ENCODE results near the gene MYOZ1.
A peak's percentile ranks its signal among the peaks of the same experiment; 100 is the strongest.
"Not testable (repeated sequence)": the region's sequence is repeated elsewhere in the genome, so short reads cannot be mapped to it uniquely, and the experiment has no call there.

Gene MYOZ1, protein sequence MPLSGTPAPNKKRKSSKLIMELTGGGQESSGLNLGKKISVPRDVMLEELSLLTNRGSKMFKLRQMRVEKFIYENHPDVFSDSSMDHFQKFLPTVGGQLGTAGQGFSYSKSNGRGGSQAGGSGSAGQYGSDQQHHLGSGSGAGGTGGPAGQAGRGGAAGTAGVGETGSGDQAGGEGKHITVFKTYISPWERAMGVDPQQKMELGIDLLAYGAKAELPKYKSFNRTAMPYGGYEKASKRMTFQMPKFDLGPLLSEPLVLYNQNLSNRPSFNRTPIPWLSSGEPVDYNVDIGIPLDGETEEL

DNA sequence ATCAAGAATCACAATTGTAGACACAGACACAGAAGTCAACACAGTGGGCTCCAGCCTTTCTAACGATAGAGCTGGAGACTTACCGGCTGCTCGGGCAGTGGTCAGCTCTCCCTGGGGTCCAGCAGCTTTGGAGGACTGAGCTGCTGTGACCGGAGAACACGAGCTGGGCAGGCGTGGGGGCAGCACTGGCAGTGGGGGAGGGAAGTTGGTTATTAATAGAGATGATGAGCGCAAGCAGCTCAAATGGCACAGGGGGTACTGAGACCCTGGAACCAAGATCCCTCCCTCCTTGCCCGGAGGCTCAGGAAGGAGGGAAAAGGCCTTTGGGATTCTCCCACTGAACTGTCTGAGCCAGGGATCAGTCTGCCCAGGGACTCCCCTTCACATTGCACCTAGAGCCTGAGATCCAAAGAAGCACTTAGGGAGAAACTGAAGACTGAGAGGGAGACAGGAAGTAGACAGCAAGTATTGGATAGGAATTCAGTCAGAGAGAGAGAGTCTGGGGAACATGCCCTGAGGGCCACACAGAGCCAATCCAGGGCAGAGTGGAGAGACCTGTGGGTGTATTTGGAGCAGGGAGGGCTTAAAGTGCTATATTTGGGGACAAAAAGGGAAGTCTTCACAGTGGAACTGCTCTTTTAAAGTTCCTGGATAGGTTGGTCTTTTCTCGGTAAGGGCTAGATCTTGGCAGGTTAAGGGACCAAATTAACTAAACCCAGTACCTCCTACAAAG lies at the start of gene MYOZ1:
MYOZ1 (minus strand) TSS at position 147 of the 733 bp plus-strand sequence. CDS start 1,457 bp downstream, outside the sequence.
- no peak for DNase-seq

DNA sequence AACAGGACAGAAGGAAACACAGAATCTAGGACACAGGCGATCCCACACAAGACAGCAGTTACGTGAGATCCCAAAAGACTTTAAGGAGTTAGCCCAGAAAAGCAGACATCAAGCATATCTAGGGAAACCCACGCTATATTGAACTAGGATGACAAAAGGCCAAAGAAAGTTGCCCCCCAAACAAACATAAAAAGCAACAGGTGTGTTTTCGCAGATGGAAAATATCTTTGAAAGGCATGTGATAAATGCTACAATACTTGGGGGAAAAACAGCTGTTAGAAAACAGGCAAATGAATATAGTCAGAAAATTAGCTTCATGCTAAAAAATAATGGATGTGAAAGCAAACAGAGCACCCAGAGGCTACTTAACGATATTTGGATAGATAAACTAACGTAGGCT lies 49.5 kb upstream of the MYOZ1 start:
- DNase-seq: not testable (repeated sequence)

DNA sequence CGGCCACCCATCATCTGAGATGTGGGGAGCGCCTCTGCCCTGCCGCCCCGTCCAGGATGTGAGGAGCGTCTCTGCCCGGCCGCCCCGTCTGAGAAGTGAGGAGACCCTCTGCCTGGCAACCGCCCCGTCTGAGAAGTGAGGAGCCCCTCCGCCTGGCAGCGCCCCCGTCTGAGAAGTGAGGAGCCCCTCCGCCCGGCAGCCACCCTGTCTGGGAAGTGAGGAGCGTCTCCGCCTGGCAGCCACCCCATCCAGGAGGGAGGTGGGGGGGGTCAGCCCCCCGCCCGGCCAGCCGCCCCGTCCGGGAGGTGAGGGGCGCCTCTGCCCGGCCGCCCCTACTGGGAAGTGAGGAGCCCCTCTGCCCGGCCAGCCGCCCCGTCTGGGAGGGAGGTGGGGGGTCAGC lies 48.3 kb upstream of the MYOZ1 start:
- not testable (repeated sequence) for DNase-seq

DNA sequence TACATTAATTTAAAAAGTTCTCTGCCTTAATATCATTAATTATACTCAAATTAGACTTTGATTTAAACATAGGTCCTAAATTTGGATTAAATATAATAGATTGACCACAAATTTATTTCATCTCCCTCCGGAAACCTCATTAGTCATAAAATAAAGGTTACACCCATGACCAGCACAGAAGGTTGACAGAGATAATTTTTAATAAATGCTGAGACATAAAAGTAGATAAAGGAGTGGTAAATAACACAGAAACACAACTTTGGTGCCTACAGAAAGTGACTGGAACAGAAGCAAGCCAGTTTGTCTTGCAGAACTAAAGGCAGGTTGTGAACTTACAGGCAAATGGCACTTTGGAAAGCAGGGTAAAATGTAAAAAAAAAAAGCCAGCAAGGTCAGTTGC lies 46.4 kb upstream of the MYOZ1 start:
- not testable (repeated sequence) for DNase-seq

DNA sequence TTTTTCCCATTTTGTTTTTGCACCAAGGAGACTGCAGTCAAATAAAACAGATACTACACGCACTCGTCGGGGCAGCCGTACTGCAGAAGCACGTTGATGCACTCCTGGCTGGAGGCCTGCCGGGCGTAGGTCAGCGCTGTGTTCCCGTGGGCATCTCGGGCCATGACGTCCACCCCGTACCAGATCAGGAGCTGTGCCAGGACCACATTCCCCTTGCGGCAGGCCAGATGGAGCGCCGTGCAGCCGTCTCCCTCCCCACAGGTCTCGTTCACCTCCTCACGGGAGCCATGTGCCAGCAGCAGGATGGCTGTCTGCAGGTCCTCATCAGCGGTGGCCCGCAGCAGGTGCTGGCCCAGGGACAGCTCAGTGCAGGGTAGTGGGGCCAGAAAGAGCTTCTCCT lies 33.3 kb upstream of the MYOZ1 start:
- DNase-seq: not testable (repeated sequence)

GRCh38 chr10:73668378-73668777 lies 27.1 kb upstream of the MYOZ1 start:
- not testable (repeated sequence) for DNase-seq

- DNase-seq: not testable (repeated sequence)
Measured at GRCh38 chr10:73666153-73666809, 25.0 kb upstream of the MYOZ1 start.

DNA sequence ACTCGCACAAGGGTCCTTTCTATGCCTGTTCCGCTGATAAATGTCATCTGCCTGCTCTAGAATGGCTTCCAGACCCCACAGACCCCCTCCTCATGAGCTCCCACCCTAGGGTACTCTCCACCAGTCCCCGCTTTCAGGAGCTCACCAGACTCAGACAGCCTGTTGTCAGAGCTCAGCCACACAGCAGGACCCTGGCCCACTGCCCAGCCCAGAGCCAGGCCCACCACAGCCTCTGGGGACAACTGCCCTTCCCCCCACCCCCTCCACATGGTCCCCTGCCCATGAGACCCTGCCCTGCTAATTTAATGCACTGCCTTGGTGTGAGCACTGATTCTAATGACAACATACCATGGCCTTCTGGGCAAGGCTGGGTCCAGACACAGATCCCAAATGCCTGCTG lies 24.3 kb upstream of the MYOZ1 start:
- DNase-seq: not testable (repeated sequence)

GRCh38 chr10:73664156-73665040 lies 23.1 kb upstream of the MYOZ1 start:
- not testable (repeated sequence) for DNase-seq

- DNase-seq: not testable (repeated sequence)
Measured at GRCh38 chr10:73663621-73664020, 22.3 kb upstream of the MYOZ1 start.

GRCh38 chr10:73662705-73663104 lies 21.4 kb upstream of the MYOZ1 start:
- DNase-seq: not testable (repeated sequence)

DNA sequence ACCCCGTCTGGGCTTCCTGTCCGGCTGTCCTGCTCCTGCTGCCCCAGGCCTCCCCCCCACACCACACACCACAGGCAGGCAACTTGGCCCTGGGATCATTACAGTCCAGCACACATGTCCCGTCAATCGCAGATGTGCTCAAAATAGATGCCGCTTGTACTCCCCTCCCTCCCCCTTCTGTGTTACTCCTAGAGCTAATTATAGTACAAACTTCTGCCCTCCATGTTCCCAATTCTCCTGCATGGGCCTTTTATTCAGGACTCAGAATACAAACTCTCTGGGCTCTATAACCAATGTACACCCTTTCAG lies 14.7 kb upstream of the MYOZ1 start, which contains the start of gene SYNPO2L:
SYNPO2L (minus strand) TSS at position 40 of the 309 bp plus-strand sequence. CDS start 107 bp downstream, outside the sequence.
- no peak for DNase-seq

- DNase-seq: no peak
Measured at GRCh38 chr10:73655257-73655989, 14.1 kb upstream of the MYOZ1 start.

- DNase-seq: peak in 1 of 3 experiments; percentile 26
Measured at GRCh38 chr10:73653701-73654100, 12.4 kb upstream of the MYOZ1 start.

- DNase-seq: no peak
Measured at GRCh38 chr10:73653195-73653594, 11.9 kb upstream of the MYOZ1 start.

- peak in 1 of 3 experiments; percentile 45 for DNase-seq
Measured at GRCh38 chr10:73650537-73651331, 9.5 kb upstream of the MYOZ1 start.

GRCh38 chr10:73649876-73650536 lies 8.7 kb upstream of the MYOZ1 start:
- DNase-seq: no peak

DNA sequence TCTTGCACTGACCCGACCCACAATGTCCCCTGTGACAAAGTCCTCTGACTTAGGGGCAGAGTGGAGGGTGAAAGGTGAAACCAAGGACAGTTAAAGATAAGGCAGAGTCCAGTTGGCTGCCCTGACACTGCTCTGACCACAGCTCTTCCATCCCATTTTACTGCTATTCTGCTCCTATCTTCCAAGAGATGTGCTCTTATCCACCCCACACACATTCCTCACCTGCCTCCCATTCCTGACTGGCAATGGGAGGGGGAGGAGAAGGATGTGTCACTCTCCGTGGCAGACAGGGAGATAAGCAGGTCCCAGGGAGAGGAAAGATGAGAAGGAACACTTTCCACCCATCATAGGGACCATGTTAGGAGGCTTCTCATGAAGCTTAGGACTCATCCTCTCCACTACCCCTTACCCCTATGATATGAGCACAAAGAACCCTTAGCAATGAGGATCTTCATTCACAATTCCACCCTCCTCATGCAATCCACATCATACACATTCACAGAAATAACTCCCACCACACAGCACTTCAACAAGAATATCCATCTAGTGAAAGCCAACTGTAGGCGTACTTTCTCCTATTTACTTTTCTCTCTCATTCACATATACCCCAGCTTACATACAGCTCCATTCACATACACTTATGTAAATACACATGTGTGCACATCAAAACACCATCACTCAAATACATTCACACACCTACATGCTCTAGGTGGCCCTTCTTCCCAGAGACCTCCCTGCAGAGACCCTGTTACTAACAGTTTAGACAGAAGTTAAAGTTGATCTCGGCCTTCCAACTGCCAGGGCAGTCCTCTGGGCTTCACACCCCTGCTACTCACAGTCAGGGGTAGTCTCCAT lies 7.9 kb upstream of the MYOZ1 start:
- DNase-seq: no peak

- no peak for DNase-seq
Measured at GRCh38 chr10:73647875-73648651, 6.8 kb upstream of the MYOZ1 start.
